ENCODE results near the gene OSBPL3.

The OSBPL3 gene, protein sequence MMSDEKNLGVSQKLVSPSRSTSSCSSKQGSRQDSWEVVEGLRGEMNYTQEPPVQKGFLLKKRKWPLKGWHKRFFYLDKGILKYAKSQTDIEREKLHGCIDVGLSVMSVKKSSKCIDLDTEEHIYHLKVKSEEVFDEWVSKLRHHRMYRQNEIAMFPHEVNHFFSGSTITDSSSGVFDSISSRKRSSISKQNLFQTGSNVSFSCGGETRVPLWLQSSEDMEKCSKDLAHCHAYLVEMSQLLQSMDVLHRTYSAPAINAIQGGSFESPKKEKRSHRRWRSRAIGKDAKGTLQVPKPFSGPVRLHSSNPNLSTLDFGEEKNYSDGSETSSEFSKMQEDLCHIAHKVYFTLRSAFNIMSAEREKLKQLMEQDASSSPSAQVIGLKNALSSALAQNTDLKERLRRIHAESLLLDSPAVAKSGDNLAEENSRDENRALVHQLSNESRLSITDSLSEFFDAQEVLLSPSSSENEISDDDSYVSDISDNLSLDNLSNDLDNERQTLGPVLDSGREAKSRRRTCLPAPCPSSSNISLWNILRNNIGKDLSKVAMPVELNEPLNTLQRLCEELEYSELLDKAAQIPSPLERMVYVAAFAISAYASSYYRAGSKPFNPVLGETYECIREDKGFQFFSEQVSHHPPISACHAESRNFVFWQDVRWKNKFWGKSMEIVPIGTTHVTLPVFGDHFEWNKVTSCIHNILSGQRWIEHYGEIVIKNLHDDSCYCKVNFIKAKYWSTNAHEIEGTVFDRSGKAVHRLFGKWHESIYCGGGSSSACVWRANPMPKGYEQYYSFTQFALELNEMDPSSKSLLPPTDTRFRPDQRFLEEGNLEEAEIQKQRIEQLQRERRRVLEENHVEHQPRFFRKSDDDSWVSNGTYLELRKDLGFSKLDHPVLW

DNA sequence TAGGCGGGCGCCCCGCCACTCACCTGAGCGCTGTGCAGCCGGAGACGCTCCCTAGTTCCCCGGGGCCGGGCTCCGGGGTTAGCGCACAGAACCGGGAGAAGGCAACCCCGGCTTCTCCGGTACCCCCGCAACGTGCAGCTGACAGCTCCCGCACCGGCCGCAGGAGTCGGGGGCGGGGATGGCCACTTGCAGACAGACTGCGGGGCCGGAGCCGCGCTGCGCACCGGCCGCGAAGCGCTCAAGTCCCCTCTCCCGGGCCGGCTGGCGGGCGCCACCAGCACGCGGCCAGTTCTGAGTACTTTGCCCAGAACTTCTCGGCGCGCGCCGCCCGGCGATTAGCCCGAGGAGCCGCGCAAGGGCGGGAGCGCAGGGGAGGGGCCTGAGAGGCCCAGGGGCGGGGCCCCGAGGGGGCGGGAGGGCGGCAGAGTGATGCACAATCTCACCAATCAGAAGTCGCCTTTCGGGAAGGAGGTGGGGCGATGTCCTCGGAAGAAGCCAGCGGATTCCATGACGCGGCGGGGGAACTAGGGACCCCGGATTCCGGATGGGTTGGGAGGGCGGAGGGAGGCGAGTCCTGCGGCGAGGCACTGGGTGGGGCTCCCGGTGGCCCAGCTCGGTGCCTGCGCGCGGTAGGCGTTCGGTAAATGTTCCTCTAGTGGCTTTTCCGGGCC lies at the start of gene OSBPL3:
Gene OSBPL3 (minus strand): TSS at position 316 of the 671 bp plus-strand sequence. CDS start 87,706 bp downstream, outside the sequence.
- TF ChIP-seq, protein P1, sequence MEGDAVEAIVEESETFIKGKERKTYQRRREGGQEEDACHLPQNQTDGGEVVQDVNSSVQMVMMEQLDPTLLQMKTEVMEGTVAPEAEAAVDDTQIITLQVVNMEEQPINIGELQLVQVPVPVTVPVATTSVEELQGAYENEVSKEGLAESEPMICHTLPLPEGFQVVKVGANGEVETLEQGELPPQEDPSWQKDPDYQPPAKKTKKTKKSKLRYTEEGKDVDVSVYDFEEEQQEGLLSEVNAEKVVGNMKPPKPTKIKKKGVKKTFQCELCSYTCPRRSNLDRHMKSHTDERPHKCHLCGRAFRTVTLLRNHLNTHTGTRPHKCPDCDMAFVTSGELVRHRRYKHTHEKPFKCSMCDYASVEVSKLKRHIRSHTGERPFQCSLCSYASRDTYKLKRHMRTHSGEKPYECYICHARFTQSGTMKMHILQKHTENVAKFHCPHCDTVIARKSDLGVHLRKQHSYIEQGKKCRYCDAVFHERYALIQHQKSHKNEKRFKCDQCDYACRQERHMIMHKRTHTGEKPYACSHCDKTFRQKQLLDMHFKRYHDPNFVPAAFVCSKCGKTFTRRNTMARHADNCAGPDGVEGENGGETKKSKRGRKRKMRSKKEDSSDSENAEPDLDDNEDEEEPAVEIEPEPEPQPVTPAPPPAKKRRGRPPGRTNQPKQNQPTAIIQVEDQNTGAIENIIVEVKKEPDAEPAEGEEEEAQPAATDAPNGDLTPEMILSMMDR (IDR thresholded peaks at IDR 0.05; ENCODE audit: insufficient read depth, low read length, poor library complexity, severe bottlenecking): no peak
- H3K4me3 ChIP-seq (replicated peaks; ENCODE audit: low read depth, low read length): peak within 1 kb of the TSS; percentile 81
- H3K27me3 ChIP-seq (replicated peaks; ENCODE audit: control insufficient read depth, insufficient read depth, low read length): no peaks in the 10 kb centered on the region
- no peaks in the 10 kb centered on the region for H3K36me3 ChIP-seq (ENCODE audit: control insufficient read depth, insufficient read depth, low read length)
- peak; percentile 94 for DNase-seq (ENCODE audit: extremely low read depth, insufficient read length)

DNA sequence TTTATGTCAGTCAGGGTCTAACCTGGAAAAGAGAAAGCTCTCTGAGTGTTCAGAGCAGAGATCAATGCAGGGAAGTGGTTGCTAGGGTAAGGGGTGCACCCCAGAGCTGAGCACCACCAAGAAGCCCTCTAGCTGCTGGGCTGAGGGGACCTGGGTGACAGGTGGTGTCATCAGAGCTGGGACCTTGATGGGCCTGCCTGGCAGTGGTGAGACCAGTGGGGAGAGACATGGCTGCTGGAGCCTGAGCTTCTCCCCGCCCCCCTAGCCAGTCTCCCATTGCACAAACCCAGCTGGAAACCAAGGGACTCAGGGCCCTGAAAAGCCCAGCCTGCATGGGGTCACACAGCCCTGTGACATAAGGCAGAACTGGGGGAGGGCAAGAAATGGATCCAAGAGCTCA lies 49.1 kb upstream of the OSBPL3 start:
- TF ChIP-seq, protein P1 (IDR thresholded peaks at IDR 0.05; ENCODE audit: insufficient read depth, low read length, poor library complexity, severe bottlenecking): no peak
- peak; percentile 4 for DNase-seq (ENCODE audit: extremely low read depth, insufficient read length)
- Histone ChIP-seq H3K27me3 (replicated peaks; ENCODE audit: control insufficient read depth, insufficient read depth, low read length) (no peaks in the 10 kb centered on the region), H3K4me3 (replicated peaks; ENCODE audit: low read depth, low read length) (no peak overlapping the region), H3K36me3 (ENCODE audit: control insufficient read depth, insufficient read depth, low read length) (no peaks in the 10 kb centered on the region)

DNA sequence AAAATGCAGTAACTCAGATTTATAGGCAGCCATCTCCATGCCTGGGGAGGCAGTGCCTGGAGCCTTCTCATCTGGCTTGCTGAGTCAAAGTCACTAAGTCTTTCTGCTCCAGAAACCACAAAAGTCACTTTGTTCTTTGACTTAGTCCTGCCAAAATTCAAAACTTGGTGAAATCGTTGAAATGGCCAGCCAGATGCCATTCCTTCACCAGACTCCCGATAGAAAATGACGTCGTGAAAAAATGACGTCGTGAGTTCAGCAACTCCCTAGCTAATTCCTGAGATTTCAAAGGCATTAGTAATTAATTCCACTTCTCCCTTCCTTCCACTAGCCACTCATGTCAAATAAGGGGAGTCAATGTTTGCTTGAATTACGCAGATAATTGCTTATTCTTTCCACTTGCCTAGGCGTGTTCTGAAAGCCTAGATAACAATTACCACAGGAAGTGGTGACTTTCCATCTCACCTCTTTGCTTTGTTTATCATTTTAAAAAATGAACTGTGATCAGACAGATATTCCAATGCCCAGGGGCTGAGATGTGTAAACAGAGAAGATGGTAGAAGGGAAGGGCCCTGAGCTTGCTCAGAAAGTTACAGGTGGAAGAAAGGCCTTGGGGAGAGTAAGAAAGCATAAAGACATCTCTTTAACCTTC lies 48.5 kb upstream of the OSBPL3 start:
- no peak for DNase-seq (ENCODE audit: extremely low read depth, insufficient read length)
- Histone ChIP-seq H3K27me3 (replicated peaks; ENCODE audit: control insufficient read depth, insufficient read depth, low read length) (no peaks in the 10 kb centered on the region), H3K4me3 (replicated peaks; ENCODE audit: low read depth, low read length) (no peak overlapping the region), H3K36me3 (ENCODE audit: control insufficient read depth, insufficient read depth, low read length) (no peaks in the 10 kb centered on the region)
- TF ChIP-seq, protein P1 (IDR thresholded peaks at IDR 0.05; ENCODE audit: insufficient read depth, low read length, poor library complexity, severe bottlenecking): no peak

DNA sequence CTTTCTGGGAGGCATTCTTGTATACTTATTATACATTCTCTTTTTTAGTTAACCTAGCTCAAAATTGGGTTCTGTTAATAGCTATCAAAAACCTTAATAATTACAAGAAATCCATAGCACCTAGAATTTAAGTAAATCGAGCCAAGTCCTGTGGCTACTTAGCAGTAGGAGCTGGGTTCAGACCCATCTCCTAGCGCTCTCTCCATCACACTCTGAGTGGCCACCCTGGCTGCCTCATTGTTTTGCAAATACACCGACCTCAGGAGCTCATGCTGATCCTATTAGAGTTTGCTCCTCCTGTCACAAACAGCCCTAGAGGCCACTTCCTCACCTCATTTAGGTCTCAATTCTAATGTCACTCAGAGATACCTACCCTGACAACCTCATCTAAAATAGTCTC lies 46.2 kb upstream of the OSBPL3 start:
- no peak for DNase-seq (ENCODE audit: extremely low read depth, insufficient read length)
- H3K4me3 ChIP-seq (replicated peaks; ENCODE audit: low read depth, low read length): no peak overlapping the region
- H3K27me3 ChIP-seq (replicated peaks; ENCODE audit: control insufficient read depth, insufficient read depth, low read length): no peaks in the 10 kb centered on the region
- no peaks in the 10 kb centered on the region for H3K36me3 ChIP-seq (ENCODE audit: control insufficient read depth, insufficient read depth, low read length)
- TF ChIP-seq, protein P1 (IDR thresholded peaks at IDR 0.05; ENCODE audit: insufficient read depth, low read length, poor library complexity, severe bottlenecking): no peak

DNA sequence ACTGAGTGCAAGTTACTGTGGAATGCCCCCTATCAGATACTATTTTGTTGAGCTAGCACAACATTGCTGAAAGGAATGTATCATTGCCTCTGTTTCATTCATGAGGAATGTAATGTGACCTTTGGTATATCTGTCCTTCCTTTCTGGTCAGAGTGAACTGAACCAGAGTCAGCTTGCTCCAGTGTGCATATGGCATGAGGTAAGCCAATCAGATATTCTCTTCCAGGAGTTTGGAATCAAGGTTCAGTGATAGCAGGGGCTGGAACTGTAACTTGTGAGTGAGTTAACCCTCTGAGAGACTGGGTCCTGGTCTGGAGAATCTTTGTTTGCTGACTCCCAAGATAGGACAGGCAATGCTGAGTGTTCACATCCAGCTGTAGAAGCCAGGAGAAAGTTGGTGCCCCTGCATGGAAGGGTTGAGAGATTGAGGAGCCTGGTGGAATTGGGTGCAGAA lies 45.3 kb upstream of the OSBPL3 start:
- no peak overlapping the region for H3K4me3 ChIP-seq (replicated peaks; ENCODE audit: low read depth, low read length)
- no peak for DNase-seq (ENCODE audit: extremely low read depth, insufficient read length)
- TF ChIP-seq, protein P1 (IDR thresholded peaks at IDR 0.05; ENCODE audit: insufficient read depth, low read length, poor library complexity, severe bottlenecking): no peak
- no peaks in the 10 kb centered on the region for H3K36me3 ChIP-seq (ENCODE audit: control insufficient read depth, insufficient read depth, low read length)
- H3K27me3 ChIP-seq (replicated peaks; ENCODE audit: control insufficient read depth, insufficient read depth, low read length): no peaks in the 10 kb centered on the region

Data from GM06990 (cell line).